Chondrocyte (in vitro differentiated cells): ENCODE data around the gene GASK1B. TPM values are rescaled to one million over a fixed set of nuclear protein-coding genes. Genes with fewer than 3 reads are reported as not detected.

ENCODE experiments used
- DNase-seq: peaks from one replicate; pipeline ENCODE4 v3.0.0; 2021; ENCODE audit warnings: mixed read lengths, low spot score
- H3K27ac Mint-ChIP-seq: one replicate; pipeline ENCODE4 v1.8.0; 2021; ENCODE audit warnings: mild to moderate bottlenecking, moderate library complexity, mixed read lengths; ENCODE audit not compliant: unreplicated experiment
- H3K27me3 Mint-ChIP-seq: 2 replicates; pipeline ENCODE4 v1.8.0; 2021; ENCODE audit warnings: low read depth, mixed read lengths
- H3K36me3 Mint-ChIP-seq: 2 replicates; pipeline ENCODE4 v1.8.0; 2021; ENCODE audit warnings: low read depth, mixed read lengths
- H3K4me1 Mint-ChIP-seq: 2 replicates; pipeline ENCODE4 v1.8.0; 2021; ENCODE audit warnings: low read depth, mild to moderate bottlenecking, mixed read lengths
- H3K4me3 Mint-ChIP-seq: one replicate; pipeline ENCODE4 v1.8.0; 2021; ENCODE audit warnings: mild to moderate bottlenecking, moderate library complexity, mixed read lengths; ENCODE audit not compliant: unreplicated experiment
- H3K9me3 Mint-ChIP-seq: 2 replicates; pipeline ENCODE4 v1.8.0; 2021; ENCODE audit warnings: low read depth, mixed read lengths
- CTCF ChIP-seq: fragments of 200-600 bp; sonication (generic); IDR thresholded peaks from 2 replicates; pipeline ENCODE4 v1.5.0; 2021; ENCODE audit warnings: antibody characterized with exemption, mild to moderate bottlenecking, moderate library complexity
- total RNA-seq: library from RNA; stranded (reverse); gene quantifications from 3 replicates; pipeline ENCODE4 v1.2.1, GENCODE V29; 2021

The GASK1B gene
- total RNA-seq, 1 donor from 2014 or later: 37.6 TPM

GRCh38 chr4:158211222-158211621 is 38.4 kb upstream of the GASK1B start:
- Mint-ChIP-seq H3K27ac (no peak overlapping the region), H3K4me3 (peak overlapping the region; percentile 79)
- TF ChIP-seq CTCF: no peak

GRCh38 chr4:158209825-158210807 is 37.3 kb upstream of the GASK1B start, which contains the start of gene TMEM144:
Gene TMEM144, plus strand, starts transcription at chr4:158210486. Its CDS starts 2,182 bp downstream, at chr4:158212668.
- Mint-ChIP-seq H3K9me3 (peaks cover 10% of the 10 kb centered on the region), H3K4me3 (peak within 1 kb of the TSS; percentile 79), H3K36me3 (no peaks in the 10 kb centered on the region), H3K27me3 (no peaks in the 10 kb centered on the region), H3K4me1 (peaks cover 25% of the 10 kb centered on the region), H3K27ac (peak within 1 kb of the TSS; percentile 96)
- TF ChIP-seq CTCF: peak; percentile 46
- peak; percentile 97 for DNase-seq

More at GRCh38 chr4:158211222-158211621, 38.4 kb upstream of the GASK1B start:
- Mint-ChIP-seq H3K27me3 (no peaks in the 10 kb centered on the region), H3K9me3 (peaks cover 5% of the 10 kb centered on the region), H3K4me1 (peaks cover 25% of the 10 kb centered on the region), H3K36me3 (no peaks in the 10 kb centered on the region)
- no peak for DNase-seq

GRCh38 chr4:158208963-158209640 is 36.3 kb upstream of the GASK1B start:
- Mint-ChIP-seq H3K27ac (peak overlapping the region; percentile 62), H3K36me3 (no peaks in the 10 kb centered on the region), H3K4me3 (no peak overlapping the region), H3K27me3 (no peaks in the 10 kb centered on the region), H3K9me3 (peaks cover 10% of the 10 kb centered on the region), H3K4me1 (peaks cover 25% of the 10 kb centered on the region)
- no peak for TF ChIP-seq CTCF
- DNase-seq: no peak

GRCh38 chr4:158203929-158204328 is 31.1 kb upstream of the GASK1B start:
- Mint-ChIP-seq H3K27ac (no peak overlapping the region), H3K27me3 (no peaks in the 10 kb centered on the region), H3K9me3 (peaks cover 10% of the 10 kb centered on the region), H3K4me3 (no peak overlapping the region), H3K36me3 (no peaks in the 10 kb centered on the region), H3K4me1 (peaks cover 7% of the 10 kb centered on the region)
- no peak for DNase-seq
- TF ChIP-seq CTCF: no peak

GRCh38 chr4:158203436-158203835 is 30.6 kb upstream of the GASK1B start:
- Mint-ChIP-seq H3K4me3 (no peak overlapping the region), H3K4me1 (peaks cover 7% of the 10 kb centered on the region), H3K36me3 (no peaks in the 10 kb centered on the region), H3K9me3 (peaks cover 10% of the 10 kb centered on the region), H3K27ac (no peak overlapping the region), H3K27me3 (no peaks in the 10 kb centered on the region)
- no peak for TF ChIP-seq CTCF
- DNase-seq: no peak
